Globus pallidus (tissue), 1 donor: ENCODE results near the gene SYT12.

ENCODE experiments used
- DNase-seq: peaks from one replicate; pipeline ENCODE4 v3.0.0-alpha.2; 2015; ENCODE audit warnings: low spot score

Gene SYT12

DNA sequence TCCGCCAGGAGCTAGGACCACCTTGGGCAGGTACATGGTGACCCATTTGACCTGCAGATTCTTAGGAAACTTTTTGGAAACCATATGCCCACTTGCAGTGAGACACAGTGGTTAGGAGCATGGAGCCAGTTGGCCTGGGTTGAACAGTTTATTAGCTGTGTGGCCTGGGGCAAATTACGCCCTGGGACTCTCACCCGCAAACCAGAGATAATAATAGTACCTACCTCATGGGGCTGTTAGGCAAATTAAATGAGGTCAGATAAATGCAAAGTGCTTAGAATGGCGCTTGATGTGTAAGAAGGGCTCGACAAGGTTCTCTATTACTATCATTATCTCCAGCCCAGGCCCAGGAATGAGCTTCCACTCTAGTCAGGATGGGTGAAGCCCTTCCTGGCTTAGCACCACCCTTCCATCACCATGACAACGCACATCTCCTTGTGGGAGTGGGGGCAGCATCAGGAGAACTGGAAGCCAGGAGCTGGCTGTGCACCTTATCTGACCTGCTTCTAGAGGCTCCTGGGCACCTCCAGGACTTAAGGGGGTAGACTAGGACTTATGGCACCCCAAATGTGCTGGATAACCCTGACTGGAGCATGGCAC is 5.1 kb downstream of the SYT12 start:
- no peak for DNase-seq

DNA sequence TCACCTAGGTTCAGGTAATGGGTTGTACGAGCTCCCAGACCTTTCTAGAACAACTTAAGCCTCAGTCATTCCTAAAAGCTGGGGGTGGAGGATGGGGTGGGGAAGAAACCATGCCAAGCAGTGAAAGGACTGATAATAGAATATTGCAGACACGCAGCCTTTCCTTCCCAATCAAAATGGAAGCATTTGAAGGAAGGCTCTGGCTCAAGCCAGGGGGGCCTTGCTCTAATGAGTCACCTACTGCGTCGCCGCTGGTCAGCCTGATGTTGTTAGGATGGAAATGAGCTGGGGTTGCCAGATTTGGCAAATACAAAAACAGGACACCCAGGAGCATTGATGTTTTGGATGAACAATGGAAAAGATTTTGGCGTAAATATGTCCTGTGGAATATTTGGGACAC is 6.2 kb downstream of the SYT12 start:
- DNase-seq: no peak

DNA sequence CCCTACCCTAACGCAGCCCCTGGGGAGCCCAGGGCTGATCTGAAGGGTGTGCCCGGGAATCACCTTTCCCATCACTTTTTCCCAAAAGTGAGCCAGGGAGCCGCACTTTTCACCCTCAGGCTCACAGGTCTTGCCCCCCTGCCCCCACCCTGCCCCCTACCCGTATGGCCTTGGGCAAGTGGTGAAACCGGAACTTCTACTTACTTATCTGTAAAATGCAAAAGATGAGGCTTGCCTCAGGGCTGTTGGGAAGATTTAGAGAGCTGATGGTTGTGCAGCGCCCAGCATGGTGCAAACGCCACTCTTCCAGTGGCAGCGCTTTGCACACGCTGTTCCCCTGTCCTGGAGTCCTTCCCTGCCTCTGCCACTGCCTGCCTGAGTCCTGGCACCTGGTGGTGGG is 8.0 kb downstream of the SYT12 start:
- DNase-seq: no peak

DNA sequence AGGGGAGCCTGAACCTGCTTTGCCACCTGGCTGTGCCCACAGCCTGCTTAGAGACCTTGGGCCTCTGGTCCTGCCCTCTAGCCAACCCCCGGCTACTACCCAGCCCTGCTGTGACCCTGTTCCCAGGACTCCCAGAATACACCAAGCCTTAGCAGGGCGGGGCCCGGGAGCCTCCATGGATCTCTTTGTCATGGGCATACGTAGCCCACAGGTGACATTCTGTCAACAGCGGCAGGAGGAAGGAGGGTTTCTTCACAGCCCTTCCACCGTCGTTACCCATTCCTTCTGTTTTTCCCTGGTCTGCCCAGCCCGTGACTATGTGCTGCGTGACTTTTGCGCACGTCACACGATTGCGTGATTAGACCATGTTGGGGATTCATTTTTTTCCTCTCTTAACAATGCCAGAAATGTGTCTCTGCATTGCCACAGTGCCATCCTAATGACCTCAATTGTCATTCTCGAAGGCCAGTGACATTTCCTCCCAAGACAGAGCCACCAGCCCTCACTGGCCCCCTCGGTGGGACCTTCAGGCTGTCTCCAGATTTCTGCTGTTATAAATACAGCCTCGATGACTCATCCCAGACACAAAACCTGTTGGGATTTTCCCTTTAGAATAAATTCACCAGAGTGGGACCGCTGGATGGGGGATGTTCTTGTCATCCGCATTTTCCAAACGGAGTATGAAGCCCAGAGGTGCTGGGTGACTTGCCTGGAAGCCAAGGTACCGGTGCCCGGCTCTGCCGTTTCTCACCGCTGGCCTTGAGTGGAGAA is 9.0 kb downstream of the SYT12 start:
- no peak for DNase-seq

DNA sequence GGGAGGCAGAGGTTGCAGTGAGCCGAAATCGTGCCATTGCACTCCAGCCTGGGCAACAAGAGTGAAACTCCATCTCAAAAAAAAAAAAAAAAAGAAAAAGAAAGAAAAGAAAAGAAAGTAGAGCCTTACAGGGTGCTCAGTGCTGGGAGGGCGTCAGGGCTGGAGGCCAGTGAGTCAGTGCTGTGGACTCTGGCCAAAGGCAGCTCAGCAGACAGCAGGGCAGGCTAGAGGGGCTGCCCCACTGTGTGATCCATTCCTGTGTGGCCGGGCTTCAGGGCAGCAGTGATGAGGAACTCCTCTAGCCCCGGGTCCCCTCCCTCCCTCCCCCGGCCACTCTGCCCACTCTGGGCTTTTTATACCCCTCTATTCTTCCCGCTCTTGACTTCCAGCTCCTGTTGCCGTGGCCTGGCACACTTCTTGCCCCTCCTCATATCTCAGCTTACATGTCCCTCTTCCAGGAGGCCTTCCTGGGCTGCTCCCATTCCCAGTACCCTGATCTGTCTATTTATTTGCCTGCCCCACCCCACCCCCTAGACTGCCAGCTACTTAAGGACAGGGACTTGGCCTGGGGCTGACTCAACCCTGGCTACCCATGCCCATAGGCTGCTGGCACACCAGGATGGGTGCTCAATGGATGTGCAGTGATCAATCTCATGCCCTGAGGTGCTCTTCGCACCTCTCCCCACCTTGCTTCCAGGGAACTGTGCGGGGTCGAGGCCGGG is 10.1 kb downstream of the SYT12 start:
- DNase-seq: peak; percentile 23

DNA sequence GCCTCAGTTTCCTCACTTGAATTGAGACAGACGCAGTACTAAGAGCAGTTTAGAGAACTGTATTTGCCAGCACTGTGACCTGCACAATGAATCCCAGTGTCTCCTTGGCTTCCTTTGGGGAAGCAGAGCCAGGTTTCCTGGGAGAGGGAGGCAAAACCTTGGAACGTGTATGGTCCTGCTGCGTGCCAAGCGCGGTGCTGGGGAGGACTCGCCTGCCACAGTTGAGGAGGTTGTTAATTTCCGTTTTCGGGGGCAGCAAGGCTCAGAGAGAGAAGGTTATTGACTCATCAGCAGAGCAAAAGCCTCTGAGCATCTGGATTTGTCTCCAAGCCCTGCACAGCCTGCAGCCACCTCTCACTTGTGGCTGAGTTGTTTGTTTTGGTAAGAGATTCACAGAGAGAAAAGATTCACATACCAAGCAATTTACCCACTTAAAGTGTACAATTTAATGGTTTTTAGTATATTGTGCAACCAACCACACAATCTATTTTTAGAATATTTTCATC is 10.8 kb downstream of the SYT12 start:
- DNase-seq: peak; percentile 48

DNA sequence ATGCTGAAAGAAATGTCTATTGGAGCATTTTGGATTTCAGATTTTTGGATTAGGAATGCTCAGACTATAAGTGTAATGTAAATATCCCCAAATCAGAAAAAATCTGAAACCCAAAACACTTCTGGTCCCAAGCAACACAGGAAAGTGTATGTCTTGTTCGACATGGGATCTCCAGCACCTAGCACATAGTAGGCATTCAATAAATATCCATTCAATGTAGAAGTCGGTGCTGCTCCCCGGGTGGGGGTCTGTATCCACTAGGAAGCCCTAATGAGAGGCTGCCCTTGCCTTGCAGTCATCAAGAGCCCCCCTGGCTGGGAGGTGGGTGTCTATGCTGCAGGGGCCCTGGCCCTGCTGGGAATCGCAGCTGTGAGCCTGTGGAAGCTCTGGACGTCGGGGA is 11.4 kb downstream of the SYT12 start:
- DNase-seq: no peak

DNA sequence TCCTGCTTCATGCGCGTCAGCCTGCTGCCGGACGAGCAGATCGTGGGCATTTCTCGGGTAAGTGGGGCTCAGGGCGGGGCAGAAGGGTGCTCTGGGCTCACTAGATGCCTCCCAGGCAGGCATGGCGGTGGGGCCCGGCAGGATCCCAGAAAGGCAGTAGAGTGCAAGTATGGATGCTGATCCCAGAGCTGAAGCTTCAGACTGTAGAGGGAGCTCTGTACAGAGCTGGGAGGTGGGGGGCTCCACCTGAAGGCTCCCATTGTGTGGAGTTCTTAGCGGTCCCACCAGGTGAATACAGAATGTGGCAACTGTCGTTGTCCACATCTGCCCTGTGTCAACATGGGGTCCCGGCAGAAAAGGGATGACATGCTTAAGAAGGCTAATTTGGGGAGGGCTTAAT is 17.2 kb downstream of the SYT12 start:
- no peak for DNase-seq

DNA sequence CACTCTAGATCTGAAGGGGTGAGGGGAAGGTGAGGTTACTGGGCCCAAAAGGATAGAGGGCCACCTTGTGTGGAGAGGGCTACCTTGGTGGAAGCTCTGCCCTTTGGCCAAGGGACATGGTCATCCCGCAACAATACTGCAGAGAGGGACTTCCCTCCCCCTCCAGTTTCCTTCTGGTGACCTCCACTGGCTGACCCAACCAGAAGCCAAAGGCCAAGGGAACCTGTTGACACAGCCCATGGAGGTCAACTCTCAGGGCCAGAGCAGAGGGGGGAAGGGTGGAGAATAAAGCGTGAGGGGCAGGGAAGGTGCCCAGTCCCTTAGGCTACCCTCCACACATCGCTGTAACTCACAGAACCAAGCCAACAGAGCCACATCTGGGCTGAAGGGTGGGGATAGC is 18.7 kb downstream of the SYT12 start:
- no peak for DNase-seq

DNA sequence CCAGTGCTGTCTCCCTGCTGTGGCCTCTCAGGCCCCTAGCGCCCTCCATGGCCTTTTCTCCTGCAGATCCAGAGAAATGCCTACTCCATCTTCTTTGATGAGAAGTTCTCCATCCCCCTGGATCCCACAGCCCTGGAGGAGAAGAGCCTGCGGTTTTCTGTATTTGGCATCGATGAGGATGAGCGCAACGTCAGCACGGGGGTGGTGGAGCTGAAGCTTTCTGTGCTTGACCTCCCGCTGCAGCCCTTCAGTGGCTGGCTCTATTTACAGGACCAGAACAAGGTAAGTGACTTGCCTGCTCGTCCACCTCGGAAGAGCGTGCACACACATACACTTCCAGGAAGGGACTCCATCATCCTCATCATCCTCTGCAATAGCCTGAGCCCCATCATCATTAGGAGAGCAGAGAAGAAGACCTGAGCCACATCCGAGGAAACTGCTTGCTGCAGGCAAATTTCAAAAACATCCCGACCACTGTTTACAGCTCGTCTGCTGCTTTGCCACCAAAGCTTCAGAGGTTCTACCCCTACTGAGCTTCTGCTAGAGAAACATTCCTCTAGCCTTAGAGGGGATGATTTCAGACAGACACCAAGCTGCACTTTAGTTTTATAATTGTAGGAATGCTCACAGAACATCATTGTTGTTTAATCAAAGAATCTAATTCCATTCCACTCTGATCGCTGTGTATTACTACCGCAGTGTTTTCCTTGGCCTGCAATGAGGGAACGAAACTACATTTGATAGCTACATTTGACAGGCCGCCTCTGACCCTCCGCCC is 20.8 kb downstream of the SYT12 start:
- DNase-seq: no peak

DNA sequence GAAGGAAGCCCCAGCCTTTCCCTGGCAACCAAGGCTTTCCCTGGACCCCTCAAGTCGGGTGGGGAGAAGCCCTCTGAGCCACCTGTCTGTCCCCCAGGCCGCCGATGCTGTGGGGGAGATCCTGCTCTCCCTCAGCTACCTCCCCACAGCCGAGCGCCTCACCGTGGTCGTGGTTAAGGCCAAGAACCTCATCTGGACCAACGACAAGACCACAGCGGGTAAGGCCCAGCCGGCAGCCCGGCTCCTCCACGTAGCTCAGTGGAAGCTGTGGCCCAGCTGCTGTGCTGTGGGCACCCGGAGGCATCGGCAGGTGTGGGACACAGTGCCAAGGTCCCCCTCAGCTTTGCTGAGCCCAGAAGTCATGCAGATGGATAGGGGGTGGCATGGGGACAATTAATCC is 21.6 kb downstream of the SYT12 start:
- no peak for DNase-seq

DNA sequence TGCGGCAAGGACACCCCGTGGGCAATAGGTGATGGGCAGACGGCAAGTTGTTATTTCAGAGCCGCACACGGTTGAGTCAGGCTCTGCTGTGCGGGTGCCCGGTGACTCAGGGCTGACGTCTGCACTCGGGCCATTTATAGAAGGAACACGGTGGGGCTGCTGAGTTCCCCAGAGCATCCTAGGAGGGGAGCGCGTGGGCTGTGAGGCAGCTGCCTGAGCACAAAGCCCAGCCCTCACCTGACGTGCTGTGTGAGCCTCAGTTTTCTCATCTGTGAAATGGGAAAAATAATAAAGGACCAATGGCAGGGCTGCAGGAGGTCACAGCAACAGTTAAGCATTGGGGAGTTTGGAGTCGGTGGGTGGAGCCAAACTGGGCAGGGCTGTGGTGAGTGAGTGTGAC is 22.4 kb downstream of the SYT12 start:
- no peak for DNase-seq

DNA sequence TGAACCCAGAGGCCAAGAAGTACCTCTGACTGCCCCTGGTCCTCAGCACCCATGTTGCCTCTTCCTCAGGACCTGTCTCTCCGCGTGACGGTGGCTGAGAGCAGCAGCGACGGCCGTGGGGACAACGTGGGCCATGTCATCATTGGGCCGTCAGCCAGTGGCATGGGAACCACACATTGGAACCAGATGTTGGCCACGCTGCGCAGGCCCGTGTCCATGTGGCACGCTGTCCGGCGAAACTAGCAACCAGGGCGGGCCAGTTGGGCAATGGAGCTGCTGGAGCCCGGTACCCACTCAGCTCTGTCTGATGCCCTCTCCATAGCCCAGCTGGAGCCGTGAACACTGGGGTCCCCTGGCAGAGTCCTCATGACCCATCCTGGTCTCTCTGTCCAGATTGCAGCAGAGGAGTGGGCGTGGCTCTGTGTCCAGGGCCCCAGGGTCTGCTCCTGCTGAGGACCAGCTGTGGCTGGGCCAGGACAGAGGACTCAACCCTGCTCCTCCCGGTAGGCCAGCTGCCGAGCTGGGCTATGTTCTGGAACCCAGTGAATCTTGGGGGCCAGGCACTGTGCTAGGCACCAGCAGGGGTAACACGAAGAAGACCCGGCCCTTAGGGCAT is 25.7 kb downstream of the SYT12 start:
- no peak for DNase-seq

DNA sequence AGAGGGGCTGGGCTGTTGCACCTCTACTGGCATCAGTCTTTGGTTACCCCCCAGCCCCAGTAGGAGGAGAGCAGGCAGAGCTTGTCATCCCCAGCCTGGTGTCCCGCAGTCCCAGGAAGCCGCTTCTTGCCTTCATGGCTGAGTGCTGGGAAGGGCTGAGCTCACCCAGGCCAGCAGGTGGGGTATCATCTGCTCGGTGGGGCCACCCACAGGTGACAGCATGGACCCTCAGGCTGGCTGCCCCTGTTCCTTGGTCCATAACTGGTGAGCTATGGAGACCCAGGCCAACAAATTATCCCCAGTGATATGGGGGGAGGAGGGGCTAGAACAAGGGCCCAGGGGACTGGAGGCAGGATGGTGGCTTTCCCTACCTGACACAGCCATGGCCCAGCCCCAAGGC is 27.2 kb downstream of the SYT12 start:
- DNase-seq: no peak

DNA sequence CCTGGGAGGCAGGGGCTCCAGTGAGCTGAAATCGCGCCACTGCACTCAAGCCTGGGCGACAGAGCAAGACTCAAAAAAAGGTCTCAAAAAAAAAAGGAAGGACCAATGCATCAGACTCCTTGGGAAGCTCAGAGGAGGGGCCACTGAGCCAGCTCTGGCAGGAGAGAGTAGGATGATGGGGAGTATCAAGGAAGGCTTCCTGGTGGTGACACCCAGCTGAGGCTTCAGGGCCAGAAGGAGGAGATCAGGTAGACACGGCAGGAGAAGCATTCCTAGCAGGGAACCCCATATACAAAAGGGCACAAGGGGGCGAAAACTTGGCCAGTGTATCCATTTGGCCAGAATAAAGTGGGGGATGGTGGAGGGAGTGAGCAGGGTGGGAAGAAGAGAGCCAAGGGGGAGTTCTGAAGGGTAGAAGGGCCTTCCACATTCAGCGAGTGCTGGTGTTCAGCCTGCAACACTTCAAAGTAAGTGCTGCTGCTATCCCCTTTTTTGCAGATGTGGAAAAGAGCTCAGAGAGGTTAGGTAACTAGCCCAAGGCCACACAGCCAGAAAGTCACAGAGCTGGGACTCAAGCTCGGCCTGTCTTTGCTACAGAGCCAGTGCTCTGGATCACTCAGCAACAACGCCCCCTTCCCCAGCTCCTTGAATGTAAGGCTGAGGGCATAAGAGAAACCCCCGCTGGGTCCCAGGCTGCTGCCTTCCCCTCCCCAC is 28.4 kb downstream of the SYT12 start:
- no peak for DNase-seq

DNA sequence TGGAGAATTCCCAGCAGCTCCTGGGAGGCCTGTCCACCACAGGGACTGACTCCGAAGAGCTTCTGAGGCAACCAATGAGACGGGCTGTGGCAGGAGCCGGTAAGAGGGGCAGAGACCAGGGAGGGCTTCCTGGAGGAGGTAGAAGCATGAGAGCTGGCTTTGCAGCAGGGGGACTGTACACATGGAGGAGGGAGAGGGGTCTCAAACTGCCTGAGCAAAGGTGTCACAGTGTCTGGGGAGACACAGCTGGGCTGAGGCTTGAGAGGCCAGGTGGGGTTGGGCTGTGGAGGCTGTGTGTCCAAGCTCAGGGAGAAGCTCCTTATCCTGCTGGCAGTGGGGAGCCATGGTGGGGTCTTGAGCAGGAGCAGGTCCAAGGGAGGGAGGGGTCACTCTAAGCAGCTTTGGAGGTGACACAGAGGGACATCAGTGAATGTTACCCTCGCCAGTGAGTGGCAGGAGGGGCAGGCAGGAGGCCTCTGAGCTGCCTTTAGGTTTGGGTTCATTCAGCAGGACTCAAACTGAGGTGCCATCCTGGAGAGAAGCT is 29.1 kb downstream of the SYT12 start:
- no peak for DNase-seq

DNA sequence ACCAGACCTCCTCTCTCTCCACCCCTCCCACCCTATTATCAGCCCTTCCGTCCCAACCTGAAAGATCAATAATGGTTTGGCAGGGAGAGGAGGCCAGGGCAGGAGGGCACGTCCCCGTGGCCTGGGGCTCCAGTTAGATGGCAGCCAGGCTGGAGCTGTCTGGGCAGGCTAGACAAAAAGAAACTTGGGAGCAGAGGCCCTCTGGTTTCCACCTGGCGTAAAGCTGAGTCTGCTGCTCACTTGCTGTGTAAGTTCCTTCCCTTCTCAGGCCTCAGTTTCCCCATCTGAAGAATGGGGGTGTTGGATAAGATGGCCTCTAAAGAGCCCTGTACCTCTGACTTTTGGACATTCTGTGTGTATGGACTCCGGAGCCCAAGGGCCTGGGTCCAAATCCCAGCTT is 30.0 kb downstream of the SYT12 start:
- no peak for DNase-seq

DNA sequence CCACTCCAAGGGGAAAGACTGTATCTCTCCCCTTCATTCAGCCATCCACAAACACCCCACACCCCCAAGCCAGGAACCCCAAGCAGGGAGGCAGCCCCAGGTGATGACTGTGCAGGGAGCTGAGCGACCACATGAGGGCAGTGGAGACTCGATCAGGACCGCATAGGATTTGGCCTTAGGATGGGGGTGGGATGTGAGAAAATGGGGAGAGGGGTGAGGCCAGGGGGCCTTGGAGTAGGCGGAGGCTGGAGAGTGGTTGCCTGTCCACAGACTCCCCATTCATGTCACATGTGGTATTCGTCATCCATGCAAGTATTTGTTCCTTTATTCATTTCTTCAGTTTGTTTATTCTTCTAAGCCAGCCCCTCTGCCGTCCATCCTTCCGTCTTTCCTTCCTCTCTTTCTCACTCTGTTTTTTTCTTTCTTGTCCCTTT is 31.0 kb downstream of the SYT12 start:
- peak; percentile 13 for DNase-seq

DNA sequence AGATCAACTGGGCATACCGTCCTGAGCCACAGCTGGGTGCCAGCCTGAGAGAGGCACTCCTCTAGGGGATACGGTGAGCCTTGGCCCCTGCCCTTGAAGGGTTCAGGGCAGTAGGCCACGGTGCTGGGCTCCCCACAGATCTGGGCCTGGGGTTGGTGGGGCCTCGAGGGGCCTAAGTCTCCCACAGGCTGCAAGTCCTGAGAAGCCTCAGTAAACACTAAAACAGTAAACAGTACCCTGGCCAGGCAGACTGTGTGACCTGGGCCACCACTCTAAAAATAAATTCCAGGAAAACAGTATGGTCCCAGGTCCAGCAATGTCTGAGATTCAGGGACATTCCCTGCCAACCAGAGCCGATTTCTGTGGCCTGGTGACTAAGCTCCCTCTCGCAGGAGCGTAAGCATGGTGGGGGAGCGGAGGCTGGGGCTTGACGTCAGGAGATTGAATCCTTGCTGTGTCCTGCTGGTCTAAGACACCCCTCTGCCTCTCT is 31.5 kb downstream of the SYT12 start:
- DNase-seq: no peak

DNA sequence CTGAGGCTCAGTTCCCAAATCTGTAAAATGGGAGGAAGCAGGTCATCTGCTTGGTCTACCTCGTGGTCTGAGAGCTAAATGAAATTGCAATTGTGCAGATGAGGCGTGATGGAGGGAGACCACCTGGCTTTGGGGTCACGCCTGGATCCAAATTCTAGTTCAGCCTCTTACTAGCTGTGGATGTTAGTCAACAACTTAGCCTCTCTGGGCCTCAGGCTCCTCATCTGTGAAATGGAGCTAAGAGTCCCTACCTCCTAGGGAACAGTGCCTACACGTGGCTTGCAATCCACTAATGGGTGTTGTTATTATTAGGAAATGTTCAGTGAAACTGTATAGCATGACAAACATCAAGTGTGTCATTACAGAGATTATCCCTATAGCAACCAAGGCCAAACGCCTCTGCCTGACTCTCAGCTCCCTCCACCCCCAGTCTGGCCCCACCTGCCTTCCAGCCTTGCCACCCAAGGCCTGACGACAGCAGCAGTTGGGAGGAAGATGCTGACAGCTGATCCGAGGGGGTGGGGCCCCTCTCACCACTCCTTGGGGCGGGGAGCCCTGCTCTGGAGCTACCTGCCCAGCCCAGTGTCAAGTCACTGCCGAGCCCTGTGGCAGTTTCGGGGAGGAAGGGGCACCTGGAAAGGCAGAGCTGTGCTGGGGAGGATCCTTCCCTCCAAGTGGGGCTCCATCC is 32.0 kb downstream of the SYT12 start:
- no peak for DNase-seq
